Endodermal cell (in vitro differentiated cells): Measurements from ENCODE around the gene TMEM134. TPM values are rescaled to one million over a fixed set of nuclear protein-coding genes. Genes with fewer than 3 reads are reported as not detected.
"Not testable (repeated sequence)": the region's sequence is repeated elsewhere in the genome, so short reads cannot be mapped to it uniquely, and the experiment has no call there.

Source experiments
- DNase-seq: peaks from one replicate; pipeline ENCODE4 v3.0.0-alpha.2; 2017
- H3K27ac ChIP-seq: 2 replicates; pipeline ENCODE4 v1.5.1; 2013; ENCODE audit warnings: mild to moderate bottlenecking, low read depth, low read length, moderate library complexity
- H3K27me3 ChIP-seq: 2 replicates; pipeline ENCODE4 v1.6.1; 2013; ENCODE audit warnings: mild to moderate bottlenecking, low read length, moderate library complexity; ENCODE audit not compliant: insufficient read depth, control insufficient read depth, poor library complexity, severe bottlenecking
- H3K36me3 ChIP-seq: 2 replicates; pipeline ENCODE4 v1.7.0; 2013; ENCODE audit warnings: mild to moderate bottlenecking, low read length, moderate library complexity; ENCODE audit not compliant: control insufficient read depth, insufficient read depth
- H3K4me1 ChIP-seq: one replicate; pipeline ENCODE4 v1.7.0; 2013; ENCODE audit warnings: low read length; ENCODE audit not compliant: control insufficient read depth, insufficient read depth
- H3K4me3 ChIP-seq: 2 replicates; pipeline ENCODE4 v1.5.1; 2013; ENCODE audit warnings: mild to moderate bottlenecking, low read length, moderate library complexity
- H3K9ac ChIP-seq: 2 replicates; pipeline ENCODE4 v1.6.1; 2013; ENCODE audit warnings: mild to moderate bottlenecking, low read length, moderate library complexity; ENCODE audit not compliant: poor library complexity, severe bottlenecking; ENCODE audit errors: extremely low read depth
- H3K9me3 ChIP-seq: 2 replicates; pipeline ENCODE4 v1.6.1; 2013; ENCODE audit warnings: mild to moderate bottlenecking, low read length, moderate library complexity; ENCODE audit not compliant: control insufficient read depth
- H3K27ac Mint-ChIP-seq: 2 replicates; pipeline ENCODE4 v1.8.0; 2020; ENCODE audit warnings: mixed read lengths
- H3K27me3 Mint-ChIP-seq: 2 replicates; pipeline ENCODE4 v1.8.0; 2021; ENCODE audit warnings: mild to moderate bottlenecking, mixed read lengths; ENCODE audit not compliant: insufficient read depth
- H3K36me3 Mint-ChIP-seq: 2 replicates; pipeline ENCODE4 v1.8.0; 2020; ENCODE audit warnings: low read depth, mixed read lengths
- H3K4me1 Mint-ChIP-seq: 2 replicates; pipeline ENCODE4 v1.8.0; 2020; ENCODE audit warnings: mixed read lengths
- H3K4me3 Mint-ChIP-seq: 2 replicates; pipeline ENCODE4 v1.8.0; 2020; ENCODE audit warnings: mild to moderate bottlenecking, moderate library complexity, mixed read lengths
- H3K9me3 Mint-ChIP-seq: 2 replicates; pipeline ENCODE4 v1.8.0; 2020; ENCODE audit warnings: mild to moderate bottlenecking, mixed read lengths
- WGBS, 2 experiments: methylation state at CpG; one replicate each; pipeline versions ENCODE4 v1.1.5 to v1.1.7; 2013; ENCODE audit warnings: missing lambda C conversion rate in 2 of 2, mixed read lengths in 1 of 2; ENCODE audit not compliant: insufficient coverage in 1 of 2, insufficient read length in 1 of 2; 5-methylcytosine and 5-hydroxymethylcytosine counted together
- total RNA-seq, 2 donors: library from RNA; stranded (reverse); fragmentation: NEBNext Ultra II Directional in 1 of 2; extraction: Animal tissue kit (Norgen Biotek cat#: 25700) in 1 of 2; gene quantifications; 2 replicates in 1 of 2; 3 replicates in 1 of 2; pipeline ENCODE4 v1.2.1, GENCODE V29; 2021
- TF ChIP-seq, protein P1 (sequence below): fragments of 200-600 bp; sonication (generic); conservative IDR thresholded peaks from 2 replicates; pipeline ENCODE4 v1.5.0; 2021; ENCODE audit warnings: antibody characterized with exemption, mild to moderate bottlenecking

Gene TMEM134
- total RNA-seq, 2 donors from 2014 or later = 67.4 to 87.8 TPM

DNA sequence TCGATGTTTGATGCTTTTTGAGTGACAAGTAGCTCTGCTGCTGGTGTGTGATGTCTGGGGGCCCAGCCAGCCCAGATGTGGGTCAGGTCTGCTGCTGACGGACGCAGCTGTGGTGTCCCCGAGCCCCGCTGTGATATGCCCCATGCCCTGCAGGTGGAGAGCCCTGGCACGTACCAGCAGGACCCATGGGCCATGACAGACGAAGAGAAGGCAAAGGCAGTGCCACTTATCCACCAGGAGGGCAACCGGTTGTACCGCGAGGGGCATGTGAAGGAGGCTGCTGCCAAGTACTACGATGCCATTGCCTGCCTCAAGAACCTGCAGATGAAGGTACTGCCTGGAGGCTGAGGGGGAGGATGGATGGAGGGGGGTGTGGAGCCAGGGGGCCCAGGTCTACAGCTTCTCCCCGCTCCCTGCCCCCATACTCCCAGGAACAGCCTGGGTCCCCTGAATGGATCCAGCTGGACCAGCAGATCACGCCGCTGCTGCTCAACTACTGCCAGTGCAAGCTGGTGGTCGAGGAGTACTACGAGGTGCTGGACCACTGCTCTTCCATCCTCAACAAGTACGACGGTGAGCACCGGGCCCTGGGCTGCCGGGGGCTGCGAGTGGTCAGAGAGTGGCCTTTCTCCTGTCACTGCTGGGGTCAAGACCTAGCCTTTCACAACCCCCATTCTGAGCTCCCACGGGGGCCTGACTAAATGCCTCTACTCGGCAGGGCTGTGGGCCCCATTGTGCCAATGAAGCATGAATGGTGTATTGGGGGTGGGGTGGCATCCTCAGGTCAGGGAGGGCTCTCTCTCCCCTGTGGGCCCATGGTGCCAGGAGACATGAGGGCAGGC, 21.1 kb upstream of the TMEM134 start:
- no peaks in the 10 kb centered on the region for H3K9me3 Mint-ChIP-seq
- Histone ChIP-seq H3K9me3 (no peaks in the 10 kb centered on the region), H3K4me1 (no peaks in the 10 kb centered on the region), H3K9ac (no peak overlapping the region), H3K27ac (no peak overlapping the region), H3K27me3 (no peaks in the 10 kb centered on the region), H3K4me3 (no peak overlapping the region), H3K36me3 (peaks cover 11% of the 10 kb centered on the region)
- H3K4me1 Mint-ChIP-seq = no peaks in the 10 kb centered on the region
- no peak overlapping the region for H3K27ac Mint-ChIP-seq
- H3K4me3 Mint-ChIP-seq = no peak overlapping the region
- H3K36me3 Mint-ChIP-seq = peaks cover 28% of the 10 kb centered on the region
- whole genome bisulfite sequencing, 2 experiments = 93 to 94% methylated on average over 16 to 23 of the region's 23 CpGs
- no peak for DNase-seq
- TF ChIP-seq, protein P1, sequence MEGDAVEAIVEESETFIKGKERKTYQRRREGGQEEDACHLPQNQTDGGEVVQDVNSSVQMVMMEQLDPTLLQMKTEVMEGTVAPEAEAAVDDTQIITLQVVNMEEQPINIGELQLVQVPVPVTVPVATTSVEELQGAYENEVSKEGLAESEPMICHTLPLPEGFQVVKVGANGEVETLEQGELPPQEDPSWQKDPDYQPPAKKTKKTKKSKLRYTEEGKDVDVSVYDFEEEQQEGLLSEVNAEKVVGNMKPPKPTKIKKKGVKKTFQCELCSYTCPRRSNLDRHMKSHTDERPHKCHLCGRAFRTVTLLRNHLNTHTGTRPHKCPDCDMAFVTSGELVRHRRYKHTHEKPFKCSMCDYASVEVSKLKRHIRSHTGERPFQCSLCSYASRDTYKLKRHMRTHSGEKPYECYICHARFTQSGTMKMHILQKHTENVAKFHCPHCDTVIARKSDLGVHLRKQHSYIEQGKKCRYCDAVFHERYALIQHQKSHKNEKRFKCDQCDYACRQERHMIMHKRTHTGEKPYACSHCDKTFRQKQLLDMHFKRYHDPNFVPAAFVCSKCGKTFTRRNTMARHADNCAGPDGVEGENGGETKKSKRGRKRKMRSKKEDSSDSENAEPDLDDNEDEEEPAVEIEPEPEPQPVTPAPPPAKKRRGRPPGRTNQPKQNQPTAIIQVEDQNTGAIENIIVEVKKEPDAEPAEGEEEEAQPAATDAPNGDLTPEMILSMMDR = no peak
- no peaks in the 10 kb centered on the region for H3K27me3 Mint-ChIP-seq

DNA sequence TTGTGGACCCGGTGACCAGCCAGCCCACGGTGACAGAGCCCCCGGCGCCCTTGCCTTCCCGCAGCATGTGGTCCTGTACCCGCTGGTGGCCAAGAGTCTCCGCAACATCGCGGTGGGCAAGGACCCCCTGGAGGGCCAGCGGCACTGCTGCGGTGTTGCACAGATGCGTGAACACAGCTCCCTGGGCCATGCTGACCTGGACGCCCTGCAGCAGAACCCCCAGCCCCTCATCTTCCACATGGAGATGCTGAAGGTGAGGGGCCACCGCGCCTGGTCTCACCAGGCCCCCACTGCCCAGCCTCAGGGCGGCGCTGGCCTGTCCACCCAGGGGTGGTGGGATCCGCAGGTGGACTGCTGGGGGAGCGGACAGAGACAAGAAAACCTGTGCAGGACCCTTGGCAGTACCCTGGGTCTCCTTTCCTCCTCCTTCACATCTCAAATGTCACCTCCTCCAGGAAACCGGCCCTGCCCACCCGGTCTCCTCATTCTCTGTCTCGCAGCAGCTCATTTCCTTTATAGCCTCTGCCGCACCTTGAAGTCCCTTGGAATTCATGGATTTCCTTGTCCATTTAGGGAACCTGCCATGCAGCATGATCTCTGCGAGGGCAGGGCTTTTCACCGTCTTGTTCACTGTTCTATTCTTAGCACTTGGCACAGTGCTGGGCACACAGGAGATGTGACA, 20.3 kb upstream of the TMEM134 start:
- H3K9ac ChIP-seq = no peak overlapping the region

DNA sequence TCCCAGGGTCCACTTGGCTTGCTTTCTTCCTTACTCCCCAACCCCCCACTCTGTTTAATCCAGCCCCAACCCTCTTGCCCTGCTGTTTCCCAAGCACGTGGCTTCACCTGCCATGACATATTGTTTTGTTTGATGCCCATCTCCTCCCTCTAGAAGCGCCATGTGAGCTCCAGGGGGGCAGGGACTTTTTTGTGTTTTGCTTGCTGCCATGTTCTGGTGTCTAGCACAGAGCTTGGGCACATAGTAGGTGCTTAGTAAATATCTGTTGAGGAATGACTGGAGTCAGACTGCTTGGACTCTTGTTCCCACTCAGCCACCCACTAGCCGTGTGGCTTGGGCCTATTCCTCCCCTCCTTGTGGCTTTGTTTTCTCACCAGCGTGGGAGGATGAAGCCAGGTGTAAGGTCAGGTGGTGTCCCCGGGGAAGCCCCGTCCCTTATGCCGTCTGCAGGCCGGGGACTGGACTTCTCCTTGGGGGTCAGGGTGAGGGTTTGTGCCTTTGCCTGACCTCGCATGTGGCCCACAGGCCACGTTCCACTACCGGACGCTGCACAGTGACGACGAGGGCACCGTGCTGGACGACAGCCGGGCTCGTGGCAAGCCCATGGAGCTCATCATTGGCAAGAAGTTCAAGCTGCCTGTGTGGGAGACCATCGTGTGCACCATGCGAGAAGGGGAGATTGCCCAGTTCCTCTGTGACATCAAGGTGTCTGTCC, 17.6 kb upstream of the TMEM134 start:
- no peak overlapping the region for H3K4me3 ChIP-seq
- no peak overlapping the region for H3K9ac ChIP-seq
- WGBS, 2 experiments = 93 to 95% methylated on average over 14 to 20 of the region's 20 CpGs
- no peak overlapping the region for H3K27ac ChIP-seq
- peaks cover 21% of the 10 kb centered on the region for H3K36me3 Mint-ChIP-seq
- no peaks in the 10 kb centered on the region for H3K27me3 ChIP-seq
- H3K27me3 Mint-ChIP-seq = peaks cover 19% of the 10 kb centered on the region
- H3K9me3 ChIP-seq = no peaks in the 10 kb centered on the region
- H3K4me1 ChIP-seq = no peaks in the 10 kb centered on the region
- peaks cover 3% of the 10 kb centered on the region for H3K4me1 Mint-ChIP-seq
- H3K36me3 ChIP-seq = no peaks in the 10 kb centered on the region
- DNase-seq = no peak
- no peak overlapping the region for H3K27ac Mint-ChIP-seq
- TF ChIP-seq, protein P1 = no peak
- H3K9me3 Mint-ChIP-seq = peaks cover 3% of the 10 kb centered on the region
- no peak overlapping the region for H3K4me3 Mint-ChIP-seq

More for the DNA sequence above, 20.3 kb upstream of the TMEM134 start:
- Mint-ChIP-seq H3K27me3 (peaks cover 5% of the 10 kb centered on the region), H3K4me3 (no peak overlapping the region), H3K4me1 (no peaks in the 10 kb centered on the region), H3K36me3 (peaks cover 28% of the 10 kb centered on the region), H3K27ac (no peak overlapping the region), H3K9me3 (no peaks in the 10 kb centered on the region)
- Histone ChIP-seq H3K4me3 (no peak overlapping the region), H3K4me1 (no peaks in the 10 kb centered on the region), H3K27ac (no peak overlapping the region), H3K36me3 (peaks cover 11% of the 10 kb centered on the region), H3K27me3 (no peaks in the 10 kb centered on the region), H3K9me3 (no peaks in the 10 kb centered on the region)
- TF ChIP-seq, protein P1 = no peak
- WGBS, 2 experiments = 92% methylated on average over 17 to 25 of the region's 25 CpGs
- DNase-seq = peak; percentile 43

DNA sequence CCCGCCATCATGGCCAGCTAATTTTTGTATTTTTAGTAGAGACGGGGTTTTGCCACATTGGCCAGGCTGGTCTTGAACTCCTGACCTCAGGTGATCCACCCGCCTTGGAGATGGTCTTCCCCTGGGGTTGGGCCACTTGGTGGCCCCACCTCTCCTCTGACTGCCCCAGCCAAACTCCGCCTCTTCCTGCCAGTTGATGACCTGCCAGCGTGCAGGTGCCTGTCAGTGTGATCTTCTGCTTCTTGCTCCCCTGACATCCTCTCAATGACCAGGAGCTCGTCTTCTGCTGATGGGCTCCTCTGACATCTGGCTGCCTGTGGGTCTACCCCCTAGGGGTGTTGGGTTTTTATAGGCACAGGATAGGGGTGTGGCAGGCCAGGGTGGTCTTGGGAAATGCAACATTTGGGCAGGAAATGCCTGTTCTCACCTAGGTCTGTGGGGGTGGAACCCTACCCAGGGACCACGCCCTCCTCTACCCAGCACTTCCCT, 16.9 kb upstream of the TMEM134 start:
- not testable (repeated sequence) for H3K4me1 ChIP-seq, H3K27ac Mint-ChIP-seq, H3K4me3 ChIP-seq, H3K4me1 Mint-ChIP-seq, H3K9me3 ChIP-seq, H3K27ac ChIP-seq, H3K36me3 ChIP-seq, H3K27me3 ChIP-seq, H3K4me3 Mint-ChIP-seq, H3K9ac ChIP-seq, H3K9me3 Mint-ChIP-seq
- Mint-ChIP-seq H3K27me3 (peaks cover 19% of the 10 kb centered on the region), H3K36me3 (peaks cover 18% of the 10 kb centered on the region)
- DNase-seq = peak; percentile 76
- 93 to 95% methylated on average over 6 to 7 of the region's 7 CpGs for WGBS, 2 experiments
